GM23338 (cell line): Measurements from ENCODE around the gene SNAI1. TPM values are rescaled to one million over a fixed set of nuclear protein-coding genes. Genes with fewer than 3 reads are reported as not detected.

Experiments
- ATAC-seq: fragments of 200-7000 bp; cut with Tn5 transposase; 3 replicates; pipeline ENCODE4 v1.9.1; 2020
- DNase-seq: peaks from one replicate; pipeline ENCODE4 v3.0.0-alpha.2; 2015; ENCODE audit warnings: low spot score
- H2AFZ ChIP-seq: fragments of 200-600 bp; sonication (generic); 2 replicates; pipeline ENCODE4 v1.8.0; 2016; ENCODE audit warnings: antibody characterized with exemption, mild to moderate bottlenecking, moderate library complexity
- H3F3A ChIP-seq: fragments of 200-600 bp; sonication (generic); replicated peaks from 2 replicates; pipeline ENCODE4 v1.8.0; 2017; ENCODE audit warnings: antibody characterized with exemption, mixed run types, low read depth
- H3K27ac ChIP-seq: fragments of 200-600 bp; sonication (generic); 2 replicates; pipeline ENCODE4 v1.6.1; 2016; ENCODE audit warnings: low read depth
- H3K27me3 ChIP-seq: fragments of 200-600 bp; sonication (generic); 2 replicates; pipeline ENCODE4 v1.8.0; 2016; ENCODE audit warnings: mild to moderate bottlenecking, mixed run types, moderate library complexity; ENCODE audit not compliant: insufficient read depth
- H3K36me3 ChIP-seq: fragments of 200-600 bp; sonication (generic); 2 replicates; pipeline ENCODE4 v1.8.0; 2016; ENCODE audit warnings: mild to moderate bottlenecking; ENCODE audit not compliant: insufficient read depth
- H3K4me1 ChIP-seq: fragments of 200-600 bp; sonication (generic); 2 replicates; pipeline ENCODE4 v1.8.0; 2016; ENCODE audit warnings: mild to moderate bottlenecking, moderate library complexity; ENCODE audit not compliant: insufficient read depth
- H3K4me2 ChIP-seq: fragments of 200-600 bp; sonication (generic); 2 replicates; pipeline ENCODE4 v1.7.1; 2017; ENCODE audit warnings: mixed run types
- H3K4me3 ChIP-seq: fragments of 200-600 bp; sonication (generic); 2 replicates; pipeline ENCODE4 v1.6.1; 2016; ENCODE audit warnings: mixed run types
- H3K79me2 ChIP-seq: fragments of 200-600 bp; sonication (generic); replicated peaks from 2 replicates; pipeline ENCODE4 v1.8.0; 2017; ENCODE audit warnings: mild to moderate bottlenecking; ENCODE audit not compliant: insufficient read depth
- H3K9me2 ChIP-seq: fragments of 200-600 bp; sonication (generic); 2 replicates; pipeline ENCODE4 v1.8.0; 2017; ENCODE audit not compliant: insufficient read depth
- H4K20me1 ChIP-seq: fragments of 200-600 bp; sonication (generic); replicated peaks from 2 replicates; pipeline ENCODE4 v1.8.0; 2017; ENCODE audit warnings: mild to moderate bottlenecking; ENCODE audit not compliant: insufficient read depth
- H3K27ac Mint-ChIP-seq: 2 replicates; pipeline ENCODE4 v1.8.0; 2020; ENCODE audit warnings: inconsistent platforms, mild to moderate bottlenecking, moderate library complexity, mixed read lengths
- H3K27me3 Mint-ChIP-seq: 3 replicates; pipeline ENCODE4 v1.8.0; 2022; ENCODE audit warnings: low read depth, mild to moderate bottlenecking, moderate library complexity, mixed read lengths, inconsistent platforms; ENCODE audit not compliant: insufficient read depth, poor library complexity
- H3K36me3 Mint-ChIP-seq: 3 replicates; pipeline ENCODE4 v1.8.0; 2021; ENCODE audit warnings: low read depth, mild to moderate bottlenecking, inconsistent platforms, moderate library complexity, mixed read lengths
- H3K4me1 Mint-ChIP-seq: 3 replicates; pipeline ENCODE4 v1.8.0; 2020; ENCODE audit warnings: mild to moderate bottlenecking, inconsistent platforms, mixed read lengths
- H3K4me3 Mint-ChIP-seq: 3 replicates; pipeline ENCODE4 v1.8.0; 2021; ENCODE audit warnings: moderate library complexity, mild to moderate bottlenecking, inconsistent platforms, mixed read lengths
- H3K9me3 Mint-ChIP-seq: 3 replicates; pipeline ENCODE4 v1.8.0; 2020; ENCODE audit warnings: moderate library complexity, mild to moderate bottlenecking, inconsistent platforms, mixed read lengths
- CREB1 ChIP-seq: fragments of 250-450 bp; sonication (Bioruptor Pico); IDR thresholded peaks from 2 replicates; pipeline ENCODE4 v1.5.0; 2020; ENCODE audit warnings: low read depth, mild to moderate bottlenecking, moderate library complexity
- EZH2 ChIP-seq: fragments of 200-600 bp; sonication (generic); IDR thresholded peaks from one replicate; pipeline ENCODE4 v1.8.0; 2017; ENCODE audit warnings: antibody characterized with exemption, mild to moderate bottlenecking, low read depth; ENCODE audit not compliant: unreplicated experiment
- EZH2phosphoT487 ChIP-seq: fragments of 200-600 bp; sonication (generic); IDR thresholded peaks from one replicate; pipeline ENCODE4 v1.8.1; 2018; ENCODE audit warnings: antibody characterized with exemption; ENCODE audit not compliant: unreplicated experiment
- JUNB ChIP-seq: IDR thresholded peaks from one replicate; pipeline ENCODE4 v1.6.1; 2016; ENCODE audit warnings: antibody characterized with exemption; ENCODE audit not compliant: unreplicated experiment
- NANOG ChIP-seq: IDR thresholded peaks from 2 replicates; pipeline ENCODE4 v1.6.1; 2016; ENCODE audit warnings: antibody characterized with exemption, borderline replicate concordance
- STAT1 ChIP-seq: IDR thresholded peaks from one replicate; pipeline ENCODE4 v1.6.1; 2016; ENCODE audit warnings: antibody characterized with exemption; ENCODE audit not compliant: unreplicated experiment
- polyA plus RNA-seq: library from polyadenylated mRNA; unstranded; fragments of >200 nt; fragmentation: Nextera tagmentation; extraction: Ambion mirVana; gene quantifications from 2 replicates; pipeline ENCODE4 v1.2.1, GENCODE V29; 2016
- total RNA-seq: library from RNA; depleted of rRNA; stranded (reverse); fragments of >200 nt; shearing (Covaris generic); gene quantifications from 2 replicates; pipeline ENCODE4 v1.2.3, GENCODE V29; 2014
- TF ChIP-seq, protein P1 (sequence below): IDR thresholded peaks from one replicate; pipeline ENCODE4 v1.6.1; 2018; ENCODE audit warnings: antibody characterized with exemption; ENCODE audit not compliant: unreplicated experiment
- TF ChIP-seq, protein P2 (sequence below): fragments of 250-450 bp; sonication (Bioruptor Pico); IDR thresholded peaks from 2 replicates; pipeline ENCODE4 v1.5.0; 2020; ENCODE audit warnings: mild to moderate bottlenecking, moderate library complexity

Gene SNAI1
- total and polyA plus RNA-seq, 2 experiments from 2014 or later = 4.2 to 8.4 TPM

DNA sequence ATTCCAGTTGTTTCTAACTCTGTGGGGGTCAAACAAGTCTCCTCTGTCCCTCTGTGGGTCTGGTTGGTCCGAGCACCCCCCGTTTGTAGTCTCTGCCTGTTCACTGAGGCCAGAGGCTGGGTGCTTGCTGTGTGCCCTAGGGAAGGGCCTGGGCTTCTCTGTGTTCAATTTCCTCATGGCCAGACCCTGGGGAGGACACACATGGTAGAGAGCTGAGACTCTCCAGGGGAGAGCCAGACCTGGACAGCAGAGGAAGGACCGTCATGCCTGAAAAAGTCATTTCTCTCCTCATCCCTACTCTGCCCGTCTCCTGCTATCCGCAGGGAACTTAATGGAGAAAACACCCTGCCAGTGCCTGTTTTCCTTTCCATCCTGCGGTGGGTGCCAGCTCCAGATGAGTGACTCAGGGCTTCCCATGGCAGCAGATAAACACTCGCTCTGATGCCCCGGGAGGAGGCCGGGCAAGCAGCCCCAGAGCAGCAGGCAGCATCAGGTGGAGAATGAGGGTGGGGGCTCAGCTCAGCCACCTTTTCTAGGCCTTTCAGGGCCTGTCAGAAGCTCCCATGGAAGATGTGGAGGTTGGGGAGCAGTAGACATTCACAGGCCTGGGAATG is 51.9 kb downstream of the SNAI1 start:
- Histone ChIP-seq H3F3A (no peaks in the 10 kb centered on the region), H3K27ac (no peak overlapping the region), H2AFZ (no peak overlapping the region), H4K20me1 (no peaks in the 10 kb centered on the region), H3K36me3 (no peaks in the 10 kb centered on the region), H3K4me1 (no peaks in the 10 kb centered on the region), H3K4me2 (no peak overlapping the region), H3K9me2 (no peaks in the 10 kb centered on the region), H3K79me2 (no peaks in the 10 kb centered on the region), H3K27me3 (no peaks in the 10 kb centered on the region), H3K4me3 (no peak overlapping the region)
- no peak overlapping the region for H3K4me3 Mint-ChIP-seq
- peak overlapping the region; percentile 74; the same call in 1 of the 2 replicates for H3K27ac Mint-ChIP-seq
- TF ChIP-seq, protein P1, sequence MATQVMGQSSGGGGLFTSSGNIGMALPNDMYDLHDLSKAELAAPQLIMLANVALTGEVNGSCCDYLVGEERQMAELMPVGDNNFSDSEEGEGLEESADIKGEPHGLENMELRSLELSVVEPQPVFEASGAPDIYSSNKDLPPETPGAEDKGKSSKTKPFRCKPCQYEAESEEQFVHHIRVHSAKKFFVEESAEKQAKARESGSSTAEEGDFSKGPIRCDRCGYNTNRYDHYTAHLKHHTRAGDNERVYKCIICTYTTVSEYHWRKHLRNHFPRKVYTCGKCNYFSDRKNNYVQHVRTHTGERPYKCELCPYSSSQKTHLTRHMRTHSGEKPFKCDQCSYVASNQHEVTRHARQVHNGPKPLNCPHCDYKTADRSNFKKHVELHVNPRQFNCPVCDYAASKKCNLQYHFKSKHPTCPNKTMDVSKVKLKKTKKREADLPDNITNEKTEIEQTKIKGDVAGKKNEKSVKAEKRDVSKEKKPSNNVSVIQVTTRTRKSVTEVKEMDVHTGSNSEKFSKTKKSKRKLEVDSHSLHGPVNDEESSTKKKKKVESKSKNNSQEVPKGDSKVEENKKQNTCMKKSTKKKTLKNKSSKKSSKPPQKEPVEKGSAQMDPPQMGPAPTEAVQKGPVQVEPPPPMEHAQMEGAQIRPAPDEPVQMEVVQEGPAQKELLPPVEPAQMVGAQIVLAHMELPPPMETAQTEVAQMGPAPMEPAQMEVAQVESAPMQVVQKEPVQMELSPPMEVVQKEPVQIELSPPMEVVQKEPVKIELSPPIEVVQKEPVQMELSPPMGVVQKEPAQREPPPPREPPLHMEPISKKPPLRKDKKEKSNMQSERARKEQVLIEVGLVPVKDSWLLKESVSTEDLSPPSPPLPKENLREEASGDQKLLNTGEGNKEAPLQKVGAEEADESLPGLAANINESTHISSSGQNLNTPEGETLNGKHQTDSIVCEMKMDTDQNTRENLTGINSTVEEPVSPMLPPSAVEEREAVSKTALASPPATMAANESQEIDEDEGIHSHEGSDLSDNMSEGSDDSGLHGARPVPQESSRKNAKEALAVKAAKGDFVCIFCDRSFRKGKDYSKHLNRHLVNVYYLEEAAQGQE = no peak
- TF ChIP-seq JUNB (no peak), EZH2phosphoT487 (no peak), EZH2 (no peak), CREB1 (no peak), NANOG (no peak)
- no peak for ATAC-seq
- H3K4me1 Mint-ChIP-seq = peaks cover 9% of the 10 kb centered on the region
- no peaks in the 10 kb centered on the region for H3K9me3 Mint-ChIP-seq
- H3K36me3 Mint-ChIP-seq = no peaks in the 10 kb centered on the region
- DNase-seq = no peak
- H3K27me3 Mint-ChIP-seq = peaks cover 11% of the 10 kb centered on the region

DNA sequence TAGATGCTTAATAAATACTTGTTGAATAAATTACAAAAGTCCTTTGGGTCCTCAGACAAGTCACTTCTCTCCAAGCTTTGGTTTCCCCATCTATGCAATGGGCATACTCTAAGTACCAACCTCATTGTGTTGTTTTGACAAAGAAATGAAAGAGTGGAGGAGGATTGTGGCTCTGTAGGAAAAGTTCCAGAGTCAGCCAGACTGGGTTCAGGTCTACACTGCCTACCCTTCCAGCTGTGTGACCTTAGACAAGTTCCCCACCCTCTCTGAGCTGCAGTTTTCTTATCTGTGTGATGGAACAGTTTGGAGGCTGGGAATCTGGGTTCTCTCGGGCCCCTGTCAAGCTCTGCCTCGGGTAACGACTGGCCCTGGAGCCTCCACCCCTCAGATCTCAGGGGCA is 53.9 kb downstream of the SNAI1 start:
- Mint-ChIP-seq H3K4me3 (no peak overlapping the region), H3K27ac (no peak overlapping the region), H3K9me3 (no peaks in the 10 kb centered on the region), H3K36me3 (no peaks in the 10 kb centered on the region), H3K4me1 (peaks cover 11% of the 10 kb centered on the region), H3K27me3 (peaks cover 5% of the 10 kb centered on the region)
- H3K36me3 ChIP-seq = no peaks in the 10 kb centered on the region
- H3K9me2 ChIP-seq = no peaks in the 10 kb centered on the region
- H2AFZ ChIP-seq = no peak overlapping the region
- H3K27me3 ChIP-seq = no peaks in the 10 kb centered on the region
- no peak overlapping the region for H3K4me3 ChIP-seq
- H4K20me1 ChIP-seq = no peaks in the 10 kb centered on the region
- DNase-seq (no peak), ATAC-seq (no peak)
- H3F3A ChIP-seq = no peaks in the 10 kb centered on the region
- no peaks in the 10 kb centered on the region for H3K79me2 ChIP-seq
- no peak overlapping the region for H3K4me2 ChIP-seq
- H3K27ac ChIP-seq = no peak overlapping the region
- H3K4me1 ChIP-seq = no peaks in the 10 kb centered on the region
- TF ChIP-seq CREB1 (no peak), STAT1 (no peak)
- TF ChIP-seq, protein P2, sequence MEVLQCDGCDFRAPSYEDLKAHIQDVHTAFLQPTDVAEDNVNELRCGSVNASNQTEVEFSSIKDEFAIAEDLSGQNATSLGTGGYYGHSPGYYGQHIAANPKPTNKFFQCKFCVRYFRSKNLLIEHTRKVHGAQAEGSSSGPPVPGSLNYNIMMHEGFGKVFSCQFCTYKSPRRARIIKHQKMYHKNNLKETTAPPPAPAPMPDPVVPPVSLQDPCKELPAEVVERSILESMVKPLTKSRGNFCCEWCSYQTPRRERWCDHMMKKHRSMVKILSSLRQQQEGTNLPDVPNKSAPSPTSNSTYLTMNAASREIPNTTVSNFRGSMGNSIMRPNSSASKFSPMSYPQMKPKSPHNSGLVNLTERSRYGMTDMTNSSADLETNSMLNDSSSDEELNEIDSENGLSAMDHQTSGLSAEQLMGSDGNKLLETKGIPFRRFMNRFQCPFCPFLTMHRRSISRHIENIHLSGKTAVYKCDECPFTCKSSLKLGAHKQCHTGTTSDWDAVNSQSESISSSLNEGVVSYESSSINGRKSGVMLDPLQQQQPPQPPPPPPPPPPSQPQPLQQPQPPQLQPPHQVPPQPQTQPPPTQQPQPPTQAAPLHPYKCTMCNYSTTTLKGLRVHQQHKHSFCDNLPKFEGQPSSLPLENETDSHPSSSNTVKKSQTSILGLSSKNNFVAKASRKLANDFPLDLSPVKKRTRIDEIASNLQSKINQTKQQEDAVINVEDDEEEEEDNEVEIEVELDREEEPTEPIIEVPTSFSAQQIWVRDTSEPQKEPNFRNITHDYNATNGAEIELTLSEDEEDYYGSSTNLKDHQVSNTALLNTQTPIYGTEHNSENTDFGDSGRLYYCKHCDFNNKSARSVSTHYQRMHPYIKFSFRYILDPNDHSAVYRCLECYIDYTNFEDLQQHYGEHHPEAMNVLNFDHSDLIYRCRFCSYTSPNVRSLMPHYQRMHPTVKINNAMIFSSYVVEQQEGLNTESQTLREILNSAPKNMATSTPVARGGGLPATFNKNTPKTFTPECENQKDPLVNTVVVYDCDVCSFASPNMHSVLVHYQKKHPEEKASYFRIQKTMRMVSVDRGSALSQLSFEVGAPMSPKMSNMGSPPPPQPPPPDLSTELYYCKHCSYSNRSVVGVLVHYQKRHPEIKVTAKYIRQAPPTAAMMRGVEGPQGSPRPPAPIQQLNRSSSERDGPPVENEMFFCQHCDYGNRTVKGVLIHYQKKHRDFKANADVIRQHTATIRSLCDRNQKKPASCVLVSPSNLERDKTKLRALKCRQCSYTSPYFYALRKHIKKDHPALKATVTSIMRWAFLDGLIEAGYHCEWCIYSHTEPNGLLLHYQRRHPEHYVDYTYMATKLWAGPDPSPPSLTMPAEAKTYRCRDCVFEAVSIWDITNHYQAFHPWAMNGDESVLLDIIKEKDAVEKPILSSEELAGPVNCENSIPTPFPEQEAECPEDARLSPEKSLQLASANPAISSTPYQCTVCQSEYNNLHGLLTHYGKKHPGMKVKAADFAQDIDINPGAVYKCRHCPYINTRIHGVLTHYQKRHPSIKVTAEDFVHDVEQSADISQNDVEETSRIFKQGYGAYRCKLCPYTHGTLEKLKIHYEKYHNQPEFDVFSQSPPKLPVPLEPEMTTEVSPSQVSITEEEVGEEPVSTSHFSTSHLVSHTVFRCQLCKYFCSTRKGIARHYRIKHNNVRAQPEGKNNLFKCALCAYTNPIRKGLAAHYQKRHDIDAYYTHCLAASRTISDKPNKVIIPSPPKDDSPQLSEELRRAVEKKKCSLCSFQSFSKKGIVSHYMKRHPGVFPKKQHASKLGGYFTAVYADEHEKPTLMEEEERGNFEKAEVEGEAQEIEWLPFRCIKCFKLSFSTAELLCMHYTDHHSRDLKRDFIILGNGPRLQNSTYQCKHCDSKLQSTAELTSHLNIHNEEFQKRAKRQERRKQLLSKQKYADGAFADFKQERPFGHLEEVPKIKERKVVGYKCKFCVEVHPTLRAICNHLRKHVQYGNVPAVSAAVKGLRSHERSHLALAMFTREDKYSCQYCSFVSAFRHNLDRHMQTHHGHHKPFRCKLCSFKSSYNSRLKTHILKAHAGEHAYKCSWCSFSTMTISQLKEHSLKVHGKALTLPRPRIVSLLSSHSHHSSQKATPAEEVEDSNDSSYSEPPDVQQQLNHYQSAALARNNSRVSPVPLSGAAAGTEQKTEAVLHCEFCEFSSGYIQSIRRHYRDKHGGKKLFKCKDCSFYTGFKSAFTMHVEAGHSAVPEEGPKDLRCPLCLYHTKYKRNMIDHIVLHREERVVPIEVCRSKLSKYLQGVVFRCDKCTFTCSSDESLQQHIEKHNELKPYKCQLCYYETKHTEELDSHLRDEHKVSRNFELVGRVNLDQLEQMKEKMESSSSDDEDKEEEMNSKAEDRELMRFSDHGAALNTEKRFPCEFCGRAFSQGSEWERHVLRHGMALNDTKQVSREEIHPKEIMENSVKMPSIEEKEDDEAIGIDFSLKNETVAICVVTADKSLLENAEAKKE = no peak
- TF ChIP-seq, protein P1 = no peak
